GM12891 (cell line): ENCODE measurements around the gene ZNF337.

ENCODE experiments used
- POLR2A ChIP-seq: IDR thresholded peaks from 2 replicates; pipeline ENCODE4 v1.6.1; 2011; ENCODE audit warnings: low read depth, low read length, control low read depth
- POLR2AphosphoS5 ChIP-seq: IDR thresholded peaks from 2 replicates; pipeline ENCODE4 v1.6.1; 2011; ENCODE audit warnings: low read depth, low read length, control low read depth

DNA sequence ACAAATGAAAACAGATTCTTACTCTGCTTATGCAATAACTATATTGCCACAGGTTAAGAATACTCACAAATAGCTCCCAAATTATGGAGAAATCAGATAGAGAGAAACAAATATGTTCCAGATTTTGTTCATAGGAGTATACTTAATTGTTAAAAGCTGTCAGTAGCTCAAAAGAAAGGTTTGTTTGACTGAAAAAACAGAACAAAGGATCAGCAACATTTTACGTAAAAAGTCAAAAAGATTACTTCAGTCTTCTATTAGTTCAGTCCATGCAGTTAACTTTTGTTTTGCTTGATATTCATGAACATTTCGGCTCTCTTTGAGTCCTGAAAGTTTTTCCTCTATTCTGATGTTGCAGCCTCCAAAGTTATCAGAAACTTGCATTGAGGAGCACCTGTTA lies 59.4 kb downstream of the ZNF337 start:
- TF ChIP-seq POLR2AphosphoS5 (no peak), POLR2A (no peak)
